Measurements from ENCODE around the gene BNIP3.

DNA sequence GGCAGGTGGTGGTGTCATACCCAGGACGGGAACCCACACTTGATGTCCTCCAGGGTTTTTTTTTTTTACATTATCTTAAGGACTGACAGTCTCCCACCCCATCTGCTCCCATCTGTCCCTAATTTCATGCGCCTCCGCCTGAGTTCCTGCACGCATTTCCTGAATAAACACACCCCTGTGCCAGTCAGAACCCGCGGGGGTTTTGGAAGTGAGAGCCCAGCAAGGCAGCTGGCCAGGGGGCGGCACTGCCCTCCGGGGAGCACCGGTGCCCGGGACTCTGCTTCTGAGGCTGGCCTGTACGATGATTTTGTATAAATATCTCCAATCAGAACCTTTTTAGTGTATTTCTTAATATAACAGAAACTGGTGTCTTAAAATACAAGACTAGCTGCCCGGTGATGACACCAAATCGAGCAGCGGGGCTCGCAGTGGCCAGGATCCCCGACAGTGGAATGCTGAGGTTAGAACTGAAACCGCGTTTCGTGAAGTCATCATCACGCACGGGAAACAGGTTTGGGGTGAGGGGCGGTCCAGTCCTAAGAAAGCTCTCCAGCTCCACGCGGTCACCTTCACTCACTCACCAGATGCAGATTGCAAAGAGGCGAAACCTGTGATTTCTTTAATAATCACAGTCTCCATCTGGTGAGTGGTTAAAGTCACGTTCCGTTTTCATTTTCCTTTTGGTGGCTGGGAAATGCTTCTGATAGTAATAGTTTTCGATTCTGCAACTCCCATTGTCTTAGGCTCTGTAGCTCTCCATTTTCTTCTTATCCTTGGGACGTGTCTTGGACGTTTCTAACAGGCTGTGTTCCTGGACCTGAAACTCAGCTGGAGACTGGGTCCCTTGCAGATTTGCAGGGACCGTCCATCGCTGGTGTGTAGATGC, 19.7 kb downstream of the BNIP3 start:
- TF ChIP-seq SOX5 (CRISPR knock-in tag; IDR thresholded peaks at IDR 0.05; ENCODE audit: borderline replicate concordance) (no peak), SNAI1 (CRISPR knock-in tag; IDR thresholded peaks at IDR 0.05; ENCODE audit: borderline replicate concordance) (no peak), ELF3 (CRISPR knock-in tag; IDR thresholded peaks at IDR 0.05) (no peak), PLRG1 (conservative IDR thresholded peaks at IDR 0.05) (no peak), KAT7 (CRISPR knock-in tag; IDR thresholded peaks at IDR 0.05; ENCODE audit: borderline replicate concordance) (no peak), MYC (CRISPR knock-in tag; IDR thresholded peaks at IDR 0.05; ENCODE audit: borderline replicate concordance) (no peak), POLR2AphosphoS5 (IDR thresholded peaks at IDR 0.05; ENCODE audit: low read depth, low read length) (no peak), ZNF354B (CRISPR knock-in tag; IDR thresholded peaks at IDR 0.05) (no peak), ZNF547 (CRISPR knock-in tag; IDR thresholded peaks at IDR 0.05) (no peak), YY1 (IDR thresholded peaks at IDR 0.05; ENCODE audit: insufficient read depth, insufficient replicate concordance, low read depth, low read length) (no peak), KDM1A (CRISPR knock-in tag; IDR thresholded peaks at IDR 0.05) (no peak), JUNB (CRISPR knock-in tag; IDR thresholded peaks at IDR 0.05; ENCODE audit: borderline replicate concordance) (no peak), ASH2L (IDR thresholded peaks at IDR 0.05; ENCODE audit: insufficient read length, low read depth, low read length) (no peak)

All from HepG2 (cell line).